Loucy (cell line): Measurements from ENCODE around the gene MAST4.

Experiments used
- H2AFZ ChIP-seq: fragments of 200-600 bp; sonication (generic); 2 replicates; pipeline ENCODE4 v1.6.0; 2016; ENCODE audit warnings: antibody characterized with exemption, mild to moderate bottlenecking, low read length, moderate library complexity
- H3F3A ChIP-seq: fragments of 200-600 bp; 2 replicates; pipeline ENCODE4 v1.6.0; 2016; ENCODE audit warnings: antibody characterized with exemption, low read depth, mild to moderate bottlenecking
- H3K27me3 ChIP-seq: fragments of 200-600 bp; sonication (generic); 2 replicates; pipeline ENCODE4 v1.6.1; 2014; ENCODE audit warnings: low read length, mild to moderate bottlenecking; ENCODE audit not compliant: insufficient read depth, poor library complexity, severe bottlenecking
- H3K36me3 ChIP-seq: fragments of 200-600 bp; sonication (generic); 2 replicates; pipeline ENCODE4 v1.6.1; 2016; ENCODE audit warnings: low read length; ENCODE audit not compliant: insufficient read depth
- H3K4me1 ChIP-seq: fragments of 200-600 bp; sonication (generic); 2 replicates; pipeline ENCODE4 v1.5.1; 2014; ENCODE audit warnings: low read length, mild to moderate bottlenecking; ENCODE audit not compliant: insufficient read depth, poor library complexity, severe bottlenecking
- H3K4me2 ChIP-seq: fragments of 200-600 bp; sonication (generic); 2 replicates; pipeline ENCODE4 v1.6.0; 2014; ENCODE audit warnings: antibody characterized with exemption, low read length, low read depth, mild to moderate bottlenecking; ENCODE audit not compliant: poor library complexity, severe bottlenecking
- H3K4me3 ChIP-seq: fragments of 200-600 bp; sonication (generic); 2 replicates; pipeline ENCODE4 v1.5.1; 2014; ENCODE audit warnings: low read length, mild to moderate bottlenecking, mixed read lengths; ENCODE audit not compliant: poor library complexity, severe bottlenecking
- H3K79me2 ChIP-seq: fragments of 200-600 bp; sonication (generic); 2 replicates; pipeline ENCODE4 v1.6.1; 2014; ENCODE audit warnings: low read length; ENCODE audit not compliant: insufficient read depth
- H3K9ac ChIP-seq: fragments of 200-600 bp; sonication (generic); 2 replicates; pipeline ENCODE4 v1.6.0; 2014; ENCODE audit warnings: mild to moderate bottlenecking, low read depth, low read length, moderate library complexity; ENCODE audit not compliant: poor library complexity, severe bottlenecking
- H3K9me2 ChIP-seq: fragments of 200-600 bp; sonication (generic); replicated peaks from 2 replicates; pipeline ENCODE4 v1.6.1; 2016; ENCODE audit warnings: low read depth, low read length, mixed read lengths
- H3K9me3 ChIP-seq: fragments of 200-600 bp; sonication (generic); 2 replicates; pipeline ENCODE4 v1.6.1; 2014; ENCODE audit warnings: mild to moderate bottlenecking, antibody characterized with exemption, low read length, low read depth; ENCODE audit not compliant: insufficient read depth
- H4K20me1 ChIP-seq: fragments of 200-600 bp; sonication (generic); 2 replicates; pipeline ENCODE4 v1.6.0; 2014; ENCODE audit warnings: antibody characterized with exemption, low read length, mild to moderate bottlenecking; ENCODE audit not compliant: insufficient read depth, poor library complexity, severe bottlenecking
- CTCF ChIP-seq: fragments of 200-600 bp; sonication (generic); conservative IDR thresholded peaks from 2 replicates; pipeline ENCODE4 v1.5.1; 2014; ENCODE audit warnings: mild to moderate bottlenecking, antibody characterized with exemption, low read length
- EZH2phosphoT487 ChIP-seq: fragments of 200-600 bp; IDR thresholded peaks from 2 replicates; pipeline ENCODE4 v1.6.1; 2018; ENCODE audit warnings: antibody characterized with exemption, mild to moderate bottlenecking, moderate library complexity, borderline replicate concordance

Gene MAST4

DNA sequence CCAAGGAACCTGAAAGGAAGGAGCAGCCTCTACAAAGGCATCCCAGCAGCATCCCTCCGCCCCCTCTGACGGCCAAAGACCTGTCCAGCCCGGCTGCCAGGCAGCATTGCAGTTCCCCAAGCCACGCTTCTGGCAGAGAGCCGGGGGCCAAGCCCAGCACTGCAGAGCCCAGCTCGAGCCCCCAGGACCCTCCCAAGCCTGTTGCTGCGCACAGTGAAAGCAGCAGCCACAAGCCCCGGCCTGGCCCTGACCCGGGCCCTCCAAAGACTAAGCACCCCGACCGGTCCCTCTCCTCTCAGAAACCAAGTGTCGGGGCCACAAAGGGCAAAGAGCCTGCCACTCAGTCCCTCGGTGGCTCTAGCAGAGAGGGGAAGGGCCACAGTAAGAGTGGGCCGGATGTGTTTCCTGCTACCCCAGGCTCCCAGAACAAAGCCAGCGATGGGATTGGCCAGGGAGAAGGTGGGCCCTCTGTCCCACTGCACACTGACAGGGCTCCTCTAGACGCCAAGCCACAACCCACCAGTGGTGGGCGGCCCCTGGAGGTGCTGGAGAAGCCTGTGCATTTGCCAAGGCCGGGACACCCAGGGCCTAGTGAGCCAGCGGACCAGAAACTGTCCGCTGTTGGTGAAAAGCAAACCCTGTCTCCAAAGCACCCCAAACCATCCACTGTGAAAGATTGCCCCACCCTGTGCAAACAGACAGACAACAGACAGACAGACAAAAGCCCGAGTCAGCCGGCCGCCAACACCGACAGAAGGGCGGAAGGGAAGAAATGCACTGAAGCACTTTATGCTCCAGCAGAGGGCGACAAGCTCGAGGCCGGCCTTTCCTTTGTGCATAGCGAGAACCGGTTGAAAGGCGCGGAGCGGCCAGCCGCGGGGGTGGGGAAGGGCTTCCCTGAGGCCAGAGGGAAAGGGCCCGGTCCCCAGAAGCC, 569.6 kb downstream of the MAST4 start:
- Histone ChIP-seq H3K4me2 (peak overlapping the region; percentile 72), H3K9me2 (no peaks in the 10 kb centered on the region), H3K79me2 (peaks cover 10% of the 10 kb centered on the region; the same call in 1 of the 2 replicates), H3K9me3 (no peaks in the 10 kb centered on the region), H4K20me1 (no peaks in the 10 kb centered on the region), H3K36me3 (peaks cover 32% of the 10 kb centered on the region; the same call in 1 of the 2 replicates), H3F3A (no peaks in the 10 kb centered on the region), H3K4me3 (peak overlapping the region; percentile 69), H3K9ac (peak overlapping the region; percentile 86), H3K4me1 (peaks cover 5% of the 10 kb centered on the region), H2AFZ (peak overlapping the region; percentile 57; the same call in 1 of the 2 replicates), H3K27me3 (no peaks in the 10 kb centered on the region)
- TF ChIP-seq EZH2phosphoT487 = no peak
- peak; percentile 71 for TF ChIP-seq CTCF

- Histone ChIP-seq H3K9me2 (no peaks in the 10 kb centered on the region), H3F3A (no peaks in the 10 kb centered on the region), H3K4me1 (peaks cover 5% of the 10 kb centered on the region), H3K36me3 (peaks cover 32% of the 10 kb centered on the region; the same call in 1 of the 2 replicates), H3K9me3 (no peaks in the 10 kb centered on the region), H4K20me1 (no peaks in the 10 kb centered on the region), H3K4me2 (peak overlapping the region; percentile 72), H2AFZ (peak overlapping the region; percentile 34; the same call in 1 of the 2 replicates), H3K79me2 (peaks cover 10% of the 10 kb centered on the region; the same call in 1 of the 2 replicates), H3K9ac (peak overlapping the region; percentile 86), H3K4me3 (peak overlapping the region; percentile 69), H3K27me3 (no peaks in the 10 kb centered on the region)
- TF ChIP-seq CTCF (no peak), EZH2phosphoT487 (no peak)
These were observed 570.5 kb downstream of the MAST4 start for GRCh38 chr5:67166460-67167285.

DNA sequence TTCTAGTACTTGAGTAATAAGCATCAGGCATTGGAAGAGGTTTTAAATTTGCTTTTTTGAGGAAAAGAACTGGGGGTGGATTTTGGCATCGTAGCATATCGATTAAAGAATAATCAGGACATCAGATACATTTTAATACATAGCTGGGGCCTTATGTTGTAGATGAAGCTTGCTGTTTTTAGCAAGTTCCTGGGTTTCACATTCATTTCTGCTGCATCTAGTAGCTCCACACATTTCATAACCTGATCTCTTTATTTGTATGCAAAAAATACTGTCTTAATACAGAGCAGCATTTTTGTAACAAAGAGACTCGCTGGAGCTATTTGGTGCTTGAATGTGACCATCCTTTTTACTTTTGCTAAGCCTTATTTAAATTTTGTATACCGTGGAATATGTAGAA, 571.9 kb downstream of the MAST4 start:
- Histone ChIP-seq H3K9ac (peak overlapping the region; percentile 86), H4K20me1 (no peaks in the 10 kb centered on the region), H3K27me3 (no peaks in the 10 kb centered on the region), H3K9me2 (no peaks in the 10 kb centered on the region), H3K4me3 (no peak overlapping the region), H3F3A (no peaks in the 10 kb centered on the region), H3K36me3 (peaks cover 20% of the 10 kb centered on the region; the same call in 1 of the 2 replicates), H2AFZ (no peak overlapping the region), H3K4me2 (no peak overlapping the region), H3K4me1 (peaks cover 5% of the 10 kb centered on the region), H3K79me2 (peaks cover 10% of the 10 kb centered on the region; the same call in 1 of the 2 replicates), H3K9me3 (no peaks in the 10 kb centered on the region)
- TF ChIP-seq EZH2phosphoT487 (no peak), CTCF (no peak)
